Measurements from ENCODE around the gene CELSR1. TPM values are rescaled to one million over a fixed set of nuclear protein-coding genes. Genes with fewer than 3 reads are reported as not detected.
A peak's percentile ranks its signal among the peaks of the same experiment; 100 is the strongest.

CELSR1 gene
- total and polyA plus RNA-seq, 2 of the 13 experiments (the other 11 are each of a cell fraction or from before 2014, with no cell fraction given), result 0.78 to 1.8 TPM

- TF ChIP-seq GMEB1 (CRISPR knock-in tag; IDR thresholded peaks at IDR 0.05; ENCODE audit: borderline replicate concordance) (no peak), ZNF83 (CRISPR knock-in tag; IDR thresholded peaks at IDR 0.05; ENCODE audit: borderline replicate concordance) (no peak), ZBTB14 (CRISPR knock-in tag; IDR thresholded peaks at IDR 0.05) (no peak), RARG (CRISPR knock-in tag; IDR thresholded peaks at IDR 0.05; ENCODE audit: low read depth) (no peak), ZNF792 (CRISPR knock-in tag; IDR thresholded peaks at IDR 0.05) (no peak), PTBP1 (IDR thresholded peaks at IDR 0.05; ENCODE audit: low read depth, low read length, poor library complexity, severe bottlenecking) (no peak), ZHX2 (IDR thresholded peaks at IDR 0.05; ENCODE audit: low read depth) (no peak), ZHX2 (CRISPR knock-in tag; IDR thresholded peaks at IDR 0.05; ENCODE audit: borderline replicate concordance) (no peak), NCOR1 (IDR thresholded peaks at IDR 0.05; ENCODE audit: borderline replicate concordance, low read length) (no peak), STAG1 (CRISPR knock-in tag; IDR thresholded peaks at IDR 0.05) (peak; percentile 97), TFAP4 (IDR thresholded peaks at IDR 0.05; ENCODE audit: borderline replicate concordance, low read depth) (no peak), DMAP1 (CRISPR knock-in tag; IDR thresholded peaks at IDR 0.05) (no peak), GABPB1 (CRISPR knock-in tag; IDR thresholded peaks at IDR 0.05) (no peak), CREM (IDR thresholded peaks at IDR 0.05) (no peak), CREM (CRISPR knock-in tag; IDR thresholded peaks at IDR 0.05) (no peak), ZNF431 (CRISPR knock-in tag; IDR thresholded peaks at IDR 0.05; ENCODE audit: borderline replicate concordance, low read depth) (no peak), REXO4 (CRISPR knock-in tag; IDR thresholded peaks at IDR 0.05; ENCODE audit: borderline replicate concordance) (no peak), ZFP91 (CRISPR knock-in tag; IDR thresholded peaks at IDR 0.05; ENCODE audit: borderline replicate concordance) (no peak; the same call in 1 of the 2 replicates), JUND (CRISPR knock-in tag; IDR thresholded peaks at IDR 0.05) (no peak), ZBTB38 (CRISPR knock-in tag; IDR thresholded peaks at IDR 0.05) (peak; percentile 80)
These were observed 181.9 kb downstream of the CELSR1 start (continued) for GRCh38 chr22:46355369-46355995.
